Esophagus squamous epithelium (tissue), 5 donors: ENCODE data around the gene CD164L2. TPM values are rescaled to one million over a fixed set of nuclear protein-coding genes. Genes with fewer than 3 reads are reported as not detected.

Experiments used
- DNase-seq: peaks from one replicate; lab custom pipeline; 2025; lab: John Stamatoyannopoulos, UW
- H3K27ac ChIP-seq, 4 donors: fragments of 200-600 bp; sonication (generic); one replicate each; pipeline ENCODE4 v1.5.1; 2016 to 2019; ENCODE audit warnings: mild to moderate bottlenecking in 1 of 4
- H3K27me3 ChIP-seq, 4 donors: fragments of 200-600 bp; sonication (generic); 1 replicate in 3 of 4; 2 replicates in 1 of 4; pipeline versions ENCODE4 v1.5.1 to v1.6.0; 2017 to 2021; ENCODE audit warnings: antibody characterized with exemption in 1 of 4
- H3K36me3 ChIP-seq, 3 donors: fragments of 200-600 bp; sonication (generic); one replicate each; pipeline ENCODE4 v1.5.1; 2016 to 2019
- H3K4me1 ChIP-seq, 3 donors: fragments of 200-600 bp; sonication (generic); one replicate each; pipeline ENCODE4 v1.5.1; 2017 to 2019
- H3K4me3 ChIP-seq, 4 donors: fragments of 200-600 bp; sonication (generic); 1 replicate in 3 of 4; 2 replicates in 1 of 4; pipeline ENCODE4 v1.5.1; 2016 to 2019; ENCODE audit warnings: mild to moderate bottlenecking in 2 of 4, moderate library complexity in 1 of 4
- H3K9me3 ChIP-seq, 3 donors: fragments of 200-600 bp; sonication (generic); one replicate each; pipeline ENCODE4 v1.5.1; 2016 to 2019
- CTCF ChIP-seq, 6 experiments: fragments of 450-650 bp in 4 of 6; fragments of 200-600 bp in 2 of 6; sonication (generic) in 2 of 6; IDR thresholded peaks; one replicate each; pipeline ENCODE4 v1.5.1; 2016 to 2019; ENCODE audit warnings: antibody characterized with exemption in 6 of 6, mild to moderate bottlenecking in 4 of 6, moderate library complexity in 4 of 6
- POLR2A ChIP-seq, 4 donors: fragments of 450-650 bp; IDR thresholded peaks; one replicate each; pipeline ENCODE4 v1.6.1; 2017; ENCODE audit warnings: antibody characterized with exemption in 4 of 4, mild to moderate bottlenecking in 4 of 4, moderate library complexity in 3 of 4
- WGBS, 2 donors: methylation state at CpG; one replicate each; pipeline ENCODE4 v1.1.5; 2018; 5-methylcytosine and 5-hydroxymethylcytosine counted together
- intact Hi-C: fragments of 100-400 bp; cut with DNase I; formaldehyde crosslinking; loops from one replicate; pipeline ENCODE4 v1.15.0; 2022
- total RNA-seq, 4 donors: library from RNA; depleted of rRNA; stranded (reverse); fragments of >200 nt; gene quantifications; one replicate each; pipeline ENCODE4 v1.1.0, GENCODE V29; 2016
- donor health status: DM: yes; HTN: yes; CAD: no.

Gene CD164L2
- total RNA-seq, 4 donors from 2014 or later, result 4.8 to 15.4 (median 6.5) TPM

GRCh38 chr1:27361044-27361402 is 22.1 kb downstream of the CD164L2 start:
- 85% methylated on average over 11 of the region's 21 CpGs; no CpG with 5 or more reads in 1 of the 2 donors for WGBS, 2 donors

GRCh38 chr1:27360159-27361043 is 22.7 kb downstream of the CD164L2 start:
- no peak for DNase-seq
- 57 to 74% methylated on average over 10 to 45 of the region's 71 CpGs for WGBS, 2 donors
- Histone ChIP-seq H3K4me3 (peak overlapping the region in 2 of 4 donors; percentile 33 to 48), H3K9me3 (no peaks in the 10 kb centered on the region), H3K36me3 (peaks cover 73 to 96% (median 85%) of the 10 kb centered on the region in 3 donors), H3K27me3 (no peaks in the 10 kb centered on the region), H3K27ac (no peak overlapping the region), H3K4me1 (peaks cover 27 to 75% (median 38%) of the 10 kb centered on the region in 3 donors)
- TF ChIP-seq CTCF (IDR thresholded peaks at IDR 0.05) (no peak), POLR2A (IDR thresholded peaks at IDR 0.05) (no peak)
- intact Hi-C loops, result no loop called here

More at GRCh38 chr1:27361044-27361402, 22.1 kb downstream of the CD164L2 start:
- Histone ChIP-seq H3K4me3 (no peak overlapping the region), H3K27ac (no peak overlapping the region), H3K27me3 (no peaks in the 10 kb centered on the region), H3K9me3 (no peaks in the 10 kb centered on the region), H3K4me1 (peaks cover 27 to 74% (median 38%) of the 10 kb centered on the region in 3 donors), H3K36me3 (peaks cover 67 to 90% (median 78%) of the 10 kb centered on the region in 3 donors)
- intact Hi-C loops, result no loop called here
- no peak for DNase-seq
- TF ChIP-seq POLR2A (IDR thresholded peaks at IDR 0.05), result no peak
- no peak for TF ChIP-seq CTCF (IDR thresholded peaks at IDR 0.05)

GRCh38 chr1:27359822-27360158 is 23.3 kb downstream of the CD164L2 start:
- Histone ChIP-seq H3K27me3 (no peaks in the 10 kb centered on the region), H3K36me3 (peaks cover 77 to 100% (median 89%) of the 10 kb centered on the region in 3 donors), H3K9me3 (no peaks in the 10 kb centered on the region), H3K4me1 (peaks cover 23 to 69% (median 33%) of the 10 kb centered on the region in 3 donors), H3K4me3 (peak overlapping the region in 2 of 4 donors; percentile 33 to 48), H3K27ac (no peak overlapping the region)
- TF ChIP-seq CTCF (IDR thresholded peaks at IDR 0.05) (no peak), POLR2A (IDR thresholded peaks at IDR 0.05) (no peak)
- 55 to 77% methylated on average over 2 to 6 of the region's 9 CpGs for WGBS, 2 donors
- DNase-seq, result no peak
- intact Hi-C loops, result loop anchor here (5.0 kb wide), 1 partner anchor 33 kb away; the partner anchor contains the start of gene GPR3

GRCh38 chr1:27358928-27359313 is 24.2 kb downstream of the CD164L2 start:
- peaks cover 73 to 100% (median 80%) of the 10 kb centered on the region in 3 donors for H3K36me3 ChIP-seq
- no peak for DNase-seq
- intact Hi-C loops, result loop anchor here (5.0 kb wide), 1 partner anchor 33 kb away; the partner anchor contains the start of gene GPR3
- H3K4me1 ChIP-seq, result peaks cover 15 to 60% (median 26%) of the 10 kb centered on the region in 3 donors
- no peak overlapping the region for H3K27ac ChIP-seq
- no peaks in the 10 kb centered on the region for H3K9me3 ChIP-seq
- TF ChIP-seq POLR2A (IDR thresholded peaks at IDR 0.05), result no peak
- TF ChIP-seq CTCF (IDR thresholded peaks at IDR 0.05), result no peak
- 91 to 95% methylated on average over 5 of the region's 5 CpGs for WGBS, 2 donors
- no peaks in the 10 kb centered on the region for H3K27me3 ChIP-seq
- no peak overlapping the region for H3K4me3 ChIP-seq
